ENCODE data around the gene CWC15. TPM values are rescaled to one million over a fixed set of nuclear protein-coding genes. Genes with fewer than 3 reads are reported as not detected.
"Not testable (repeated sequence)": the region's sequence is repeated elsewhere in the genome, so short reads cannot be mapped to it uniquely, and the experiment has no call there.

The CWC15 gene
- total RNA-seq, 2 donors from 2014 or later: 19.2 to 38.6 TPM

GRCh38 chr11:94924171-94924572 is 49.2 kb downstream of the CWC15 start:
- no peaks in the 10 kb centered on the region for H3K36me3 ChIP-seq (replicated peaks in 1 of 2; ENCODE audit: insufficient read depth in 1 of 2, low read depth in 2 of 2)
- no peak overlapping the region for H3K27ac ChIP-seq
- TF ChIP-seq, protein P1, sequence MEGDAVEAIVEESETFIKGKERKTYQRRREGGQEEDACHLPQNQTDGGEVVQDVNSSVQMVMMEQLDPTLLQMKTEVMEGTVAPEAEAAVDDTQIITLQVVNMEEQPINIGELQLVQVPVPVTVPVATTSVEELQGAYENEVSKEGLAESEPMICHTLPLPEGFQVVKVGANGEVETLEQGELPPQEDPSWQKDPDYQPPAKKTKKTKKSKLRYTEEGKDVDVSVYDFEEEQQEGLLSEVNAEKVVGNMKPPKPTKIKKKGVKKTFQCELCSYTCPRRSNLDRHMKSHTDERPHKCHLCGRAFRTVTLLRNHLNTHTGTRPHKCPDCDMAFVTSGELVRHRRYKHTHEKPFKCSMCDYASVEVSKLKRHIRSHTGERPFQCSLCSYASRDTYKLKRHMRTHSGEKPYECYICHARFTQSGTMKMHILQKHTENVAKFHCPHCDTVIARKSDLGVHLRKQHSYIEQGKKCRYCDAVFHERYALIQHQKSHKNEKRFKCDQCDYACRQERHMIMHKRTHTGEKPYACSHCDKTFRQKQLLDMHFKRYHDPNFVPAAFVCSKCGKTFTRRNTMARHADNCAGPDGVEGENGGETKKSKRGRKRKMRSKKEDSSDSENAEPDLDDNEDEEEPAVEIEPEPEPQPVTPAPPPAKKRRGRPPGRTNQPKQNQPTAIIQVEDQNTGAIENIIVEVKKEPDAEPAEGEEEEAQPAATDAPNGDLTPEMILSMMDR (IDR thresholded peaks at IDR 0.05): no peak
- TF ChIP-seq POLR2A (IDR thresholded peaks at IDR 0.05): no peak
- no peaks in the 10 kb centered on the region for H3K27me3 ChIP-seq
- intact Hi-C loops (cut with DNase I): no loop called here
- peaks cover 13% of the 10 kb centered on the region for H3K4me1 ChIP-seq
- 61 to 69% methylated on average over 6 of the region's 6 CpGs for WGBS, 2 donors
- H3K4me3 ChIP-seq: no peak overlapping the region
- ATAC-seq (no peak), DNase-seq (no peak)
- no peaks in the 10 kb centered on the region for H3K9me3 ChIP-seq

- 89 to 95% methylated on average over 2 of the region's 2 CpGs for WGBS, 2 donors
- no peak for TF ChIP-seq POLR2A (IDR thresholded peaks at IDR 0.05)
- DNase-seq: no peak
Measured at GRCh38 chr11:94923004-94923334, 50.4 kb downstream of the CWC15 start.

GRCh38 chr11:94922321-94923003 is 50.9 kb downstream of the CWC15 start:
- DNase-seq: peak in 1 of 4 donors; percentile 51
- Histone ChIP-seq H3K4me3 (no peak overlapping the region), H3K27ac (no peak overlapping the region), H3K27me3 (no peaks in the 10 kb centered on the region), H3K36me3 (replicated peaks in 1 of 2; ENCODE audit: insufficient read depth in 1 of 2, low read depth in 2 of 2) (no peaks in the 10 kb centered on the region), H3K4me1 (peaks cover 13% of the 10 kb centered on the region), H3K9me3 (no peaks in the 10 kb centered on the region)
- ATAC-seq: no peak
- intact Hi-C loops (cut with DNase I): no loop called here
- 59 to 68% methylated on average over 5 of the region's 5 CpGs for WGBS, 2 donors
- TF ChIP-seq POLR2A (IDR thresholded peaks at IDR 0.05): no peak
- TF ChIP-seq, protein P1 (IDR thresholded peaks at IDR 0.05): no peak

More at GRCh38 chr11:94923004-94923334, 50.4 kb downstream of the CWC15 start:
- H3K27ac ChIP-seq: no peak overlapping the region
- H3K9me3 ChIP-seq: no peaks in the 10 kb centered on the region
- intact Hi-C loops (cut with DNase I): no loop called here
- H3K27me3 ChIP-seq: no peaks in the 10 kb centered on the region
- no peak for ATAC-seq
- H3K4me3 ChIP-seq: no peak overlapping the region
- no peaks in the 10 kb centered on the region for H3K36me3 ChIP-seq (replicated peaks in 1 of 2; ENCODE audit: insufficient read depth in 1 of 2, low read depth in 2 of 2)
- peaks cover 13% of the 10 kb centered on the region for H3K4me1 ChIP-seq

DNA sequence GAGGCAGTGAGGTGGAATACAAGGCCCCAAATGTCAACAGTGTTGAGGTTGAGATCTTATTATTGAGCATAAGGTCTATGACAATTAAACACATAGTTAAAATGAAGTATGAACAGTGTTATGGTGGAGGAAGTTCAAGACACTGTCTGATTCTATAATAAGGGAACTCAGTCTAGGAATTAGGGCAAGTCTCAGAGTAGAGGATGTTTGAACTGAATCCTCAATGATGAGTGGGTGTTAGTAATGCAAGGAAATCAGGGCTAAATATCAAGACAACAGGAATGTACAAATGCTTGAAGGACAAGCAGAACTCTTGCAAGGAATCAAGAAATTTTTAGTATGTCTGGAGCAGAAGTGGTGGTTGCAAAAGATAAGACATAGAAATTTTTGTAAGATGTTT is 53.0 kb downstream of the CWC15 start:
- Histone ChIP-seq H3K27me3 (no peaks in the 10 kb centered on the region), H3K4me1 (no peaks in the 10 kb centered on the region), H3K36me3 (replicated peaks in 1 of 2; ENCODE audit: insufficient read depth in 1 of 2, low read depth in 2 of 2) (no peaks in the 10 kb centered on the region), H3K27ac (no peak overlapping the region), H3K9me3 (no peaks in the 10 kb centered on the region), H3K4me3 (no peak overlapping the region)
- intact Hi-C loops (cut with DNase I): no loop called here
- TF ChIP-seq POLR2A (IDR thresholded peaks at IDR 0.05): no peak
- TF ChIP-seq, protein P1 (IDR thresholded peaks at IDR 0.05): no peak
- DNase-seq (no peak), ATAC-seq (no peak)

- H3K27ac ChIP-seq; H3K9me3 ChIP-seq; ATAC-seq; H3K36me3 ChIP-seq (replicated peaks in 1 of 2; ENCODE audit: insufficient read depth in 1 of 2, low read depth in 2 of 2); intact Hi-C loops (cut with DNase I); H3K4me1 ChIP-seq; H3K4me3 ChIP-seq; H3K27me3 ChIP-seq; DNase-seq: not testable (repeated sequence)
- 94 to 95% methylated on average over 2 of the region's 2 CpGs for WGBS, 2 donors
Measured at GRCh38 chr11:94913718-94914394, 59.5 kb downstream of the CWC15 start.

GRCh38 chr11:94912806-94913205 is 60.5 kb downstream of the CWC15 start:
- ATAC-seq (no peak), DNase-seq (no peak)
- Histone ChIP-seq H3K27ac (no peak overlapping the region), H3K27me3 (no peaks in the 10 kb centered on the region), H3K36me3 (replicated peaks in 1 of 2; ENCODE audit: insufficient read depth in 1 of 2, low read depth in 2 of 2) (no peaks in the 10 kb centered on the region), H3K4me3 (no peak overlapping the region), H3K4me1 (no peaks in the 10 kb centered on the region), H3K9me3 (no peaks in the 10 kb centered on the region)
- intact Hi-C loops (cut with DNase I): no loop called here
- WGBS, 2 donors: 94 to 96% methylated on average over 9 of the region's 9 CpGs
- TF ChIP-seq, protein P1 (IDR thresholded peaks at IDR 0.05): no peak
- TF ChIP-seq POLR2A (IDR thresholded peaks at IDR 0.05): no peak

Data from body of pancreas (tissue), 4 donors.